ENCODE measurements around the gene GOLGA7B. TPM values are rescaled to one million over a fixed set of nuclear protein-coding genes. Genes with fewer than 3 reads are reported as not detected.

GOLGA7B gene
- total RNA-seq, 1 donor from 2014 or later, result 17.7 TPM

Other genes with a start within 250 kb of the GOLGA7B start
- 28.3 TPM for gene MORN4, start 216.3 kb upstream of the GOLGA7B start, total RNA-seq
- gene PI4K2A, start 209.2 kb upstream of the GOLGA7B start, total RNA-seq, result 7.9 TPM
- gene AVPI1, start 162.6 kb upstream of the GOLGA7B start, total RNA-seq, result 2.2 TPM
- 3.0 TPM for gene MARVELD1, start 136.1 kb upstream of the GOLGA7B start, total RNA-seq
- 41.1 TPM for gene ZFYVE27, start 112.7 kb upstream of the GOLGA7B start, total RNA-seq
- gene SFRP5, start 77.8 kb upstream of the GOLGA7B start, total RNA-seq, result 1.2 TPM
- gene CRTAC1, start 180.8 kb downstream of the GOLGA7B start, total RNA-seq, result 6.6 TPM